Nephron progenitor cell (in vitro differentiated cells): ENCODE data around the gene CCT5.

Source experiments
- DNase-seq: peaks from one replicate; pipeline ENCODE4 v3.0.0; 2021
- H3K27ac Mint-ChIP-seq: 2 replicates; pipeline ENCODE4 v1.8.0; 2021; ENCODE audit warnings: mild to moderate bottlenecking, moderate library complexity, mixed read lengths
- H3K27me3 Mint-ChIP-seq: 2 replicates; pipeline ENCODE4 v1.8.0; 2021; ENCODE audit warnings: mild to moderate bottlenecking, low read depth, mixed read lengths; ENCODE audit not compliant: poor library complexity
- H3K36me3 Mint-ChIP-seq: 2 replicates; pipeline ENCODE4 v1.8.0; 2021; ENCODE audit warnings: low read depth, mixed read lengths
- H3K4me1 Mint-ChIP-seq: 2 replicates; pipeline ENCODE4 v1.8.0; 2021; ENCODE audit warnings: mixed read lengths
- H3K4me3 Mint-ChIP-seq: 2 replicates; pipeline ENCODE4 v1.8.0; 2021; ENCODE audit warnings: mild to moderate bottlenecking, moderate library complexity, mixed read lengths
- H3K9me3 Mint-ChIP-seq: 2 replicates; pipeline ENCODE4 v1.8.0; 2021; ENCODE audit warnings: mild to moderate bottlenecking, moderate library complexity, mixed read lengths
- CTCF ChIP-seq: fragments of 200-600 bp; sonication (generic); IDR thresholded peaks from 2 replicates; pipeline ENCODE4 v1.5.0; 2021; ENCODE audit warnings: antibody characterized with exemption

Gene CCT5

GRCh38 chr5:10214041-10214440 is 36.0 kb upstream of the CCT5 start:
- H3K36me3 Mint-ChIP-seq = no peaks in the 10 kb centered on the region
- no peaks in the 10 kb centered on the region for H3K9me3 Mint-ChIP-seq
- no peak for TF ChIP-seq CTCF
- H3K4me3 Mint-ChIP-seq = no peak overlapping the region
- no peak for DNase-seq
- H3K27ac Mint-ChIP-seq = no peak overlapping the region
- no peaks in the 10 kb centered on the region for H3K27me3 Mint-ChIP-seq
- no peaks in the 10 kb centered on the region for H3K4me1 Mint-ChIP-seq

- no peak for TF ChIP-seq CTCF
- Mint-ChIP-seq H3K27ac (no peak overlapping the region), H3K36me3 (no peaks in the 10 kb centered on the region), H3K27me3 (no peaks in the 10 kb centered on the region), H3K4me1 (no peaks in the 10 kb centered on the region), H3K9me3 (no peaks in the 10 kb centered on the region), H3K4me3 (no peak overlapping the region)
- no peak for DNase-seq
Measured at GRCh38 chr5:10215366-10215765, 34.7 kb upstream of the CCT5 start.

GRCh38 chr5:10216107-10216506 is 34.0 kb upstream of the CCT5 start:
- Mint-ChIP-seq H3K4me3 (no peak overlapping the region), H3K4me1 (no peaks in the 10 kb centered on the region), H3K27me3 (no peaks in the 10 kb centered on the region), H3K9me3 (no peaks in the 10 kb centered on the region), H3K27ac (no peak overlapping the region), H3K36me3 (no peaks in the 10 kb centered on the region)
- DNase-seq = no peak
- no peak for TF ChIP-seq CTCF

- no peak for TF ChIP-seq CTCF
- H3K27ac Mint-ChIP-seq = peak overlapping the region; percentile 42
- H3K4me3 Mint-ChIP-seq = no peak overlapping the region
- no peaks in the 10 kb centered on the region for H3K4me1 Mint-ChIP-seq
- peaks cover 21% of the 10 kb centered on the region for H3K36me3 Mint-ChIP-seq
- H3K9me3 Mint-ChIP-seq = peaks cover 4% of the 10 kb centered on the region
- DNase-seq = no peak
- no peaks in the 10 kb centered on the region for H3K27me3 Mint-ChIP-seq
Measured at GRCh38 chr5:10218658-10219057, 31.4 kb upstream of the CCT5 start.

GRCh38 chr5:10219068-10219467 is 31.0 kb upstream of the CCT5 start:
- Mint-ChIP-seq H3K27me3 (no peaks in the 10 kb centered on the region), H3K4me3 (no peak overlapping the region), H3K4me1 (no peaks in the 10 kb centered on the region), H3K9me3 (peaks cover 8% of the 10 kb centered on the region), H3K36me3 (peaks cover 25% of the 10 kb centered on the region), H3K27ac (no peak overlapping the region)
- DNase-seq = no peak
- no peak for TF ChIP-seq CTCF

GRCh38 chr5:10220248-10220647 is 29.8 kb upstream of the CCT5 start:
- DNase-seq = no peak
- Mint-ChIP-seq H3K4me1 (no peaks in the 10 kb centered on the region), H3K9me3 (peaks cover 20% of the 10 kb centered on the region), H3K36me3 (peaks cover 37% of the 10 kb centered on the region), H3K27me3 (no peaks in the 10 kb centered on the region), H3K27ac (no peak overlapping the region), H3K4me3 (no peak overlapping the region)
- TF ChIP-seq CTCF = no peak
